Breast epithelium (tissue), 3 donors: ENCODE results near the gene LRRC52.

Experiments
- POLR2A ChIP-seq: fragments of 450-650 bp; IDR thresholded peaks from one replicate; pipeline ENCODE4 v1.6.1; 2016; ENCODE audit warnings: antibody characterized with exemption, mild to moderate bottlenecking, moderate library complexity
- POLR2AphosphoS5 ChIP-seq, 3 donors: sonication (generic); formaldehyde crosslinking; IDR thresholded peaks; one replicate each; pipeline ENCODE4 v1.6.1; 2017; ENCODE audit warnings: antibody characterized with exemption in 3 of 3
- TF ChIP-seq, protein P1 (sequence below), 3 donors: fragments of 450-650 bp; IDR thresholded peaks; one replicate each; pipeline ENCODE4 v1.5.1; 2016 to 2017; ENCODE audit warnings: antibody characterized with exemption in 3 of 3, mild to moderate bottlenecking in 3 of 3, moderate library complexity in 3 of 3

DNA sequence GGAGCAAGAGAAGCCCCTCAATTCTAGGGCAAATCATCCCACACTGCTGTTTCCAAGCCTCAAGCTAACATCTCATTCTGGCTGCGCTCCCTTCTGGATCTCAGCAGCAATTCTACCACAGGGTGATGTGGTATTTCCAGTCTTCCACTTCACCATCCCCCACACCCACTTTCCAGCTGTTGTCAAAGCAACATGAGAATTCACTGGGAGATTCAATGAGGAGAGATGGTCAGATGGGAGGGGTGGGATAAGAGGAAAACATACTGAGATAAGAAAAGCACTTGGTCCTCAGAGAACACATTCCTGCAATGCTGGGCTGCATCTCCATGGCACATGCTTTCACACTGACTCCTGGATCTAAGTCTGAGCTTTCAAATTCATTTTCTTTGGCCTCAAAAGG lies 47.3 kb upstream of the LRRC52 start:
- TF ChIP-seq, protein P1, sequence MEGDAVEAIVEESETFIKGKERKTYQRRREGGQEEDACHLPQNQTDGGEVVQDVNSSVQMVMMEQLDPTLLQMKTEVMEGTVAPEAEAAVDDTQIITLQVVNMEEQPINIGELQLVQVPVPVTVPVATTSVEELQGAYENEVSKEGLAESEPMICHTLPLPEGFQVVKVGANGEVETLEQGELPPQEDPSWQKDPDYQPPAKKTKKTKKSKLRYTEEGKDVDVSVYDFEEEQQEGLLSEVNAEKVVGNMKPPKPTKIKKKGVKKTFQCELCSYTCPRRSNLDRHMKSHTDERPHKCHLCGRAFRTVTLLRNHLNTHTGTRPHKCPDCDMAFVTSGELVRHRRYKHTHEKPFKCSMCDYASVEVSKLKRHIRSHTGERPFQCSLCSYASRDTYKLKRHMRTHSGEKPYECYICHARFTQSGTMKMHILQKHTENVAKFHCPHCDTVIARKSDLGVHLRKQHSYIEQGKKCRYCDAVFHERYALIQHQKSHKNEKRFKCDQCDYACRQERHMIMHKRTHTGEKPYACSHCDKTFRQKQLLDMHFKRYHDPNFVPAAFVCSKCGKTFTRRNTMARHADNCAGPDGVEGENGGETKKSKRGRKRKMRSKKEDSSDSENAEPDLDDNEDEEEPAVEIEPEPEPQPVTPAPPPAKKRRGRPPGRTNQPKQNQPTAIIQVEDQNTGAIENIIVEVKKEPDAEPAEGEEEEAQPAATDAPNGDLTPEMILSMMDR (IDR thresholded peaks at IDR 0.05), result no peak
- TF ChIP-seq POLR2A, result no peak
- TF ChIP-seq POLR2AphosphoS5 (IDR thresholded peaks at IDR 0.05), result no peak
